Measurements from ENCODE around the gene PAOX.

PAOX gene

GRCh38 chr10:133388973-133389818, 10.1 kb downstream of the PAOX start:
- WGBS (ENCODE audit: extremely low coverage, insufficient coverage, insufficient read length), result no CpG with 5 or more reads among the region's 39 CpGs
- no peak overlapping the region for H4K8ac ChIP-seq (ENCODE audit: low read depth, low read length)
- no peak overlapping the region for H3K23ac ChIP-seq (ENCODE audit: low read length)
- peaks cover 5% of the 10 kb centered on the region for H3K79me1 ChIP-seq (ENCODE audit: low read length)
- no peak overlapping the region for H2BK120ac ChIP-seq (ENCODE audit: insufficient read depth, low read length, poor library complexity)
- no peak overlapping the region for H4K91ac ChIP-seq (ENCODE audit: low read depth, low read length)
- no peak overlapping the region for H3K14ac ChIP-seq (ENCODE audit: low read length)
- no peak overlapping the region for H3K27ac ChIP-seq (ENCODE audit: low read depth, low read length)
- H3K4ac ChIP-seq (ENCODE audit: low read depth, low read length), result no peak overlapping the region
- no peak overlapping the region for H3K4me3 ChIP-seq (ENCODE audit: low read depth, low read length)
- H3K9me3 ChIP-seq (ENCODE audit: insufficient read depth, low read depth, low read length), result no peaks in the 10 kb centered on the region
- DNase-seq, result no peak
- H2BK5ac ChIP-seq (ENCODE audit: low read depth, low read length, poor library complexity), result no peak overlapping the region
- no peak overlapping the region for H2AK5ac ChIP-seq (ENCODE audit: low read length)
- no peak overlapping the region for H4K12ac ChIP-seq (ENCODE audit: low read depth, low read length)
- no peaks in the 10 kb centered on the region for H3K27me3 ChIP-seq (ENCODE audit: insufficient read depth, low read length)
- no peak overlapping the region for H3K4me2 ChIP-seq (ENCODE audit: low read length)
- H3K9ac ChIP-seq (ENCODE audit: low read length), result no peak overlapping the region
- H3K36me3 ChIP-seq (ENCODE audit: control insufficient read depth in 1 of 2, insufficient read depth in 2 of 2, low read length in 2 of 2), result peaks cover 2 to 3% of the 10 kb centered on the region in 2 experiments
- H3K4me1 ChIP-seq (ENCODE audit: control insufficient read depth in 1 of 2, insufficient read depth in 2 of 2, low read length in 2 of 2), result no peaks in the 10 kb centered on the region
- no peak overlapping the region for H2AFZ ChIP-seq (ENCODE audit: insufficient read depth, low read length, poor library complexity)
- H3K18ac ChIP-seq (ENCODE audit: low read length), result no peak overlapping the region
- no peak overlapping the region for H2BK12ac ChIP-seq (ENCODE audit: low read length)
- peaks cover 2% of the 10 kb centered on the region for H3K79me2 ChIP-seq (ENCODE audit: control insufficient read depth, insufficient read depth, low read length, poor library complexity)

- H3K27me3 ChIP-seq (ENCODE audit: insufficient read depth, low read length), result no peaks in the 10 kb centered on the region
- no peak overlapping the region for H3K14ac ChIP-seq (ENCODE audit: low read length)
- H3K36me3 ChIP-seq (ENCODE audit: control insufficient read depth in 1 of 2, insufficient read depth in 2 of 2, low read length in 2 of 2), result peaks cover 3 to 6% of the 10 kb centered on the region in 2 experiments
- H3K4me1 ChIP-seq (ENCODE audit: control insufficient read depth in 1 of 2, insufficient read depth in 2 of 2, low read length in 2 of 2), result peaks cover 0 to 4% of the 10 kb centered on the region in 2 experiments
- H2BK12ac ChIP-seq (ENCODE audit: low read length), result no peak overlapping the region
- no peak overlapping the region for H3K23ac ChIP-seq (ENCODE audit: low read length)
- no peak for DNase-seq
- WGBS (ENCODE audit: extremely low coverage, insufficient coverage, insufficient read length), result no CpG with 5 or more reads among the region's 19 CpGs
- no peak overlapping the region for H4K91ac ChIP-seq (ENCODE audit: low read depth, low read length)
- H3K4ac ChIP-seq (ENCODE audit: low read depth, low read length), result no peak overlapping the region
- no peak overlapping the region for H3K4me2 ChIP-seq (ENCODE audit: low read length)
- no peak overlapping the region for H2BK5ac ChIP-seq (ENCODE audit: low read depth, low read length, poor library complexity)
- H2BK120ac ChIP-seq (ENCODE audit: insufficient read depth, low read length, poor library complexity), result no peak overlapping the region
- no peak overlapping the region for H2AK5ac ChIP-seq (ENCODE audit: low read length)
- no peak overlapping the region for H3K9ac ChIP-seq (ENCODE audit: low read length)
- H4K12ac ChIP-seq (ENCODE audit: low read depth, low read length), result no peak overlapping the region
- H3K27ac ChIP-seq (ENCODE audit: low read depth, low read length), result no peak overlapping the region
- H3K79me1 ChIP-seq (ENCODE audit: low read length), result peaks cover 8% of the 10 kb centered on the region
- no peak overlapping the region for H4K8ac ChIP-seq (ENCODE audit: low read depth, low read length)
- H3K79me2 ChIP-seq (ENCODE audit: control insufficient read depth, insufficient read depth, low read length, poor library complexity), result peaks cover 9% of the 10 kb centered on the region
- H3K4me3 ChIP-seq (ENCODE audit: low read depth, low read length), result no peak overlapping the region
- H2AFZ ChIP-seq (ENCODE audit: insufficient read depth, low read length, poor library complexity), result no peak overlapping the region
- H3K9me3 ChIP-seq (ENCODE audit: insufficient read depth, low read depth, low read length), result peaks cover 2% of the 10 kb centered on the region
- no peak overlapping the region for H3K18ac ChIP-seq (ENCODE audit: low read length)
These were observed 11.7 kb downstream of the PAOX start for GRCh38 chr10:133390597-133391248.

DNA sequence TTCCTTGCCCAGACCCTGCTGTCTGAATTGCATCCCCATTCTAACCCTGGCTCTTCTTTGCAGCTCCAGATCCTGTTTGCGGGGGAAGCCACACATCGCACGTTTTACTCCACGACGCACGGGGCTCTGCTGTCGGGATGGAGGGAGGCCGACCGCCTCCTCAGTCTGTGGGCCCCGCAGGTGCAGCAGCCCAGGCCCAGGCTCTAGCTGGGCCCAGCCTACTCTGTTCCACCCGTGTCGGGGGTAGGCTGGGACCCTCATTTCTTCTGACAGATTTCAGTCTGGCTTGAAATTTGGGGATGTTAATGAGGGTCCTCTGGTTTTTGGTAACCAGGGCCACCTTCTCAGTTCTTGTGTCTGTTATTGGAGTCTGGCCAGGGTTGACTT, 12.2 kb downstream of the PAOX start:
- H2BK120ac ChIP-seq (ENCODE audit: insufficient read depth, low read length, poor library complexity), result no peak overlapping the region
- H3K9me3 ChIP-seq (ENCODE audit: insufficient read depth, low read depth, low read length), result peaks cover 2% of the 10 kb centered on the region
- peaks cover 9% of the 10 kb centered on the region for H3K79me2 ChIP-seq (ENCODE audit: control insufficient read depth, insufficient read depth, low read length, poor library complexity)
- H3K4me2 ChIP-seq (ENCODE audit: low read length), result no peak overlapping the region
- H3K36me3 ChIP-seq (ENCODE audit: control insufficient read depth in 1 of 2, insufficient read depth in 2 of 2, low read length in 2 of 2), result peaks cover 6 to 10% of the 10 kb centered on the region in 2 experiments
- no peak overlapping the region for H3K18ac ChIP-seq (ENCODE audit: low read length)
- no CpG with 5 or more reads among the region's 12 CpGs for WGBS (ENCODE audit: extremely low coverage, insufficient coverage, insufficient read length)
- no peak overlapping the region for H2BK5ac ChIP-seq (ENCODE audit: low read depth, low read length, poor library complexity)
- no peak overlapping the region for H3K9ac ChIP-seq (ENCODE audit: low read length)
- H3K79me1 ChIP-seq (ENCODE audit: low read length), result peaks cover 8% of the 10 kb centered on the region
- no peak overlapping the region for H4K91ac ChIP-seq (ENCODE audit: low read depth, low read length)
- H4K12ac ChIP-seq (ENCODE audit: low read depth, low read length), result no peak overlapping the region
- no peak overlapping the region for H2AFZ ChIP-seq (ENCODE audit: insufficient read depth, low read length, poor library complexity)
- peaks cover 0 to 4% of the 10 kb centered on the region in 2 experiments for H3K4me1 ChIP-seq (ENCODE audit: control insufficient read depth in 1 of 2, insufficient read depth in 2 of 2, low read length in 2 of 2)
- H2AK5ac ChIP-seq (ENCODE audit: low read length), result no peak overlapping the region
- no peak overlapping the region for H2BK12ac ChIP-seq (ENCODE audit: low read length)
- no peak overlapping the region for H3K4ac ChIP-seq (ENCODE audit: low read depth, low read length)
- H3K14ac ChIP-seq (ENCODE audit: low read length), result no peak overlapping the region
- no peak for DNase-seq
- no peak overlapping the region for H4K8ac ChIP-seq (ENCODE audit: low read depth, low read length)
- H3K23ac ChIP-seq (ENCODE audit: low read length), result no peak overlapping the region
- no peak overlapping the region for H3K4me3 ChIP-seq (ENCODE audit: low read depth, low read length)
- no peaks in the 10 kb centered on the region for H3K27me3 ChIP-seq (ENCODE audit: insufficient read depth, low read length)
- H3K27ac ChIP-seq (ENCODE audit: low read depth, low read length), result no peak overlapping the region

- H3K9ac ChIP-seq (ENCODE audit: low read length), result no peak overlapping the region
- no CpG with 5 or more reads among the region's 12 CpGs for WGBS (ENCODE audit: extremely low coverage, insufficient coverage, insufficient read length)
- peaks cover 2% of the 10 kb centered on the region for H3K9me3 ChIP-seq (ENCODE audit: insufficient read depth, low read depth, low read length)
- H2BK12ac ChIP-seq (ENCODE audit: low read length), result no peak overlapping the region
- H3K27ac ChIP-seq (ENCODE audit: low read depth, low read length), result no peak overlapping the region
- peaks cover 8% of the 10 kb centered on the region for H3K79me1 ChIP-seq (ENCODE audit: low read length)
- no peak overlapping the region for H2BK120ac ChIP-seq (ENCODE audit: insufficient read depth, low read length, poor library complexity)
- no peaks in the 10 kb centered on the region for H3K27me3 ChIP-seq (ENCODE audit: insufficient read depth, low read length)
- H3K23ac ChIP-seq (ENCODE audit: low read length), result no peak overlapping the region
- H3K4me2 ChIP-seq (ENCODE audit: low read length), result no peak overlapping the region
- H4K12ac ChIP-seq (ENCODE audit: low read depth, low read length), result no peak overlapping the region
- H4K8ac ChIP-seq (ENCODE audit: low read depth, low read length), result no peak overlapping the region
- no peak overlapping the region for H3K18ac ChIP-seq (ENCODE audit: low read length)
- H3K4me1 ChIP-seq (ENCODE audit: control insufficient read depth in 1 of 2, insufficient read depth in 2 of 2, low read length in 2 of 2), result peaks cover 0 to 4% of the 10 kb centered on the region in 2 experiments
- DNase-seq, result no peak
- no peak overlapping the region for H3K4ac ChIP-seq (ENCODE audit: low read depth, low read length)
- H2BK5ac ChIP-seq (ENCODE audit: low read depth, low read length, poor library complexity), result no peak overlapping the region
- H4K91ac ChIP-seq (ENCODE audit: low read depth, low read length), result no peak overlapping the region
- no peak overlapping the region for H2AFZ ChIP-seq (ENCODE audit: insufficient read depth, low read length, poor library complexity)
- no peak overlapping the region for H3K14ac ChIP-seq (ENCODE audit: low read length)
- H2AK5ac ChIP-seq (ENCODE audit: low read length), result no peak overlapping the region
- H3K36me3 ChIP-seq (ENCODE audit: control insufficient read depth in 1 of 2, insufficient read depth in 2 of 2, low read length in 2 of 2), result peaks cover 9 to 16% of the 10 kb centered on the region in 2 experiments
- peaks cover 9% of the 10 kb centered on the region for H3K79me2 ChIP-seq (ENCODE audit: control insufficient read depth, insufficient read depth, low read length, poor library complexity)
- H3K4me3 ChIP-seq (ENCODE audit: low read depth, low read length), result no peak overlapping the region
These were observed 12.9 kb downstream of the PAOX start for GRCh38 chr10:133391761-133392518.

Measured in trophoblast cell (in vitro differentiated cells and primary cell).